Lower leg skin (tissue), 3 donors: ENCODE measurements around the gene DIO1.

ENCODE experiments used
- POLR2A ChIP-seq, 2 donors: fragments of 450-650 bp; IDR thresholded peaks; one replicate each; pipeline ENCODE4 v1.6.1; 2016 to 2017; ENCODE audit warnings: antibody characterized with exemption in 2 of 2, mild to moderate bottlenecking in 1 of 2, moderate library complexity in 1 of 2
- TF ChIP-seq, protein P1 (sequence below), 3 donors: fragments of 450-650 bp; IDR thresholded peaks; one replicate each; pipeline ENCODE4 v1.5.1; 2016; ENCODE audit warnings: antibody characterized with exemption in 3 of 3, mild to moderate bottlenecking in 3 of 3, moderate library complexity in 2 of 3

GRCh38 chr1:53945433-53946251, 51.7 kb downstream of the DIO1 start, which contains the start of gene IFT25:
- TF ChIP-seq, protein P1, sequence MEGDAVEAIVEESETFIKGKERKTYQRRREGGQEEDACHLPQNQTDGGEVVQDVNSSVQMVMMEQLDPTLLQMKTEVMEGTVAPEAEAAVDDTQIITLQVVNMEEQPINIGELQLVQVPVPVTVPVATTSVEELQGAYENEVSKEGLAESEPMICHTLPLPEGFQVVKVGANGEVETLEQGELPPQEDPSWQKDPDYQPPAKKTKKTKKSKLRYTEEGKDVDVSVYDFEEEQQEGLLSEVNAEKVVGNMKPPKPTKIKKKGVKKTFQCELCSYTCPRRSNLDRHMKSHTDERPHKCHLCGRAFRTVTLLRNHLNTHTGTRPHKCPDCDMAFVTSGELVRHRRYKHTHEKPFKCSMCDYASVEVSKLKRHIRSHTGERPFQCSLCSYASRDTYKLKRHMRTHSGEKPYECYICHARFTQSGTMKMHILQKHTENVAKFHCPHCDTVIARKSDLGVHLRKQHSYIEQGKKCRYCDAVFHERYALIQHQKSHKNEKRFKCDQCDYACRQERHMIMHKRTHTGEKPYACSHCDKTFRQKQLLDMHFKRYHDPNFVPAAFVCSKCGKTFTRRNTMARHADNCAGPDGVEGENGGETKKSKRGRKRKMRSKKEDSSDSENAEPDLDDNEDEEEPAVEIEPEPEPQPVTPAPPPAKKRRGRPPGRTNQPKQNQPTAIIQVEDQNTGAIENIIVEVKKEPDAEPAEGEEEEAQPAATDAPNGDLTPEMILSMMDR (IDR thresholded peaks at IDR 0.05): no peak
- peak in 1 of 2 donors; percentile 18 for TF ChIP-seq POLR2A (IDR thresholded peaks at IDR 0.05)
